SK-N-SH (cell line): ENCODE data around the gene MTAP. TPM values are rescaled to one million over a fixed set of nuclear protein-coding genes. Genes with fewer than 3 reads are reported as not detected.
A peak's percentile ranks its signal among the peaks of the same experiment; 100 is the strongest.

Source experiments
- CTCF ChIA-PET: fragments of 300-600, 350-600 bp; formaldehyde crosslinking; extraction: SDS; loops from one replicate; lab custom pipeline; 2021; lab: Yijun Ruan, JAX
- POLR2A ChIA-PET: fragments of 350-600 bp; sonication (Branson Sonifier 250); formaldehyde crosslinking; extraction: SDS; loops from one replicate; lab custom pipeline; 2020; ENCODE audit warnings: antibody characterized with exemption, inconsistent platforms; lab: Yijun Ruan, JAX
- DNase-seq: peaks from one replicate; pipeline ENCODE4 v3.0.0; 2012
- H2AFZ ChIP-seq: fragments of 200-600 bp; sonication (generic); 2 replicates; pipeline ENCODE4 v1.8.1; 2016; ENCODE audit warnings: antibody characterized with exemption, mild to moderate bottlenecking, low read depth
- H3F3A ChIP-seq: fragments of 200-600 bp; sonication (generic); replicated peaks from 2 replicates; pipeline ENCODE3; 2016; ENCODE audit warnings: antibody characterized with exemption, mild to moderate bottlenecking; ENCODE audit not compliant: insufficient read depth
- H3K27ac ChIP-seq, 2 experiments: fragments of 200-500 bp in 1 of 2; fragments of 200-600 bp in 1 of 2; sonication (Bioruptor generic) in 1 of 2; sonication (generic), shearing (Covaris generic) in 1 of 2; 2 replicates each; pipeline versions ENCODE4 v1.5.1 to v1.6.1; 2014 to 2016; ENCODE audit warnings: low read depth in 2 of 2, inconsistent platforms in 1 of 2, low read length in 1 of 2, mild to moderate bottlenecking in 1 of 2, mixed read lengths in 1 of 2
- H3K27me3 ChIP-seq: fragments of 200-600 bp; sonication (generic), shearing (Covaris generic); 2 replicates; pipeline ENCODE4 v1.6.1; 2016; ENCODE audit warnings: mixed run types; ENCODE audit not compliant: insufficient read depth
- H3K36me3 ChIP-seq, 2 experiments: fragments of 200-500 bp in 1 of 2; fragments of 200-600 bp in 1 of 2; sonication (Bioruptor generic) in 1 of 2; sonication (generic) in 1 of 2; replicated peaks in 1 of 2; 2 replicates each; pipeline versions ENCODE3 to v1.5.1; 2014 to 2016; ENCODE audit warnings: low read length in 1 of 2, mild to moderate bottlenecking in 1 of 2; ENCODE audit not compliant: insufficient read depth in 2 of 2, control insufficient read depth in 1 of 2
- H3K4me1 ChIP-seq, 2 experiments: fragments of 200-500 bp in 1 of 2; fragments of 200-600 bp in 1 of 2; sonication (Bioruptor generic) in 1 of 2; sonication (generic), shearing (Covaris generic) in 1 of 2; 2 replicates each; pipeline versions ENCODE4 v1.5.1 to v1.6.1; 2014 to 2016; ENCODE audit warnings: low read depth in 1 of 2, low read length in 1 of 2, mixed run types in 1 of 2; ENCODE audit not compliant: insufficient read depth in 2 of 2, control insufficient read depth in 1 of 2
- H3K4me2 ChIP-seq: fragments of 200-600 bp; sonication (generic), shearing (Covaris generic); 2 replicates; pipeline ENCODE4 v1.6.1; 2017; ENCODE audit warnings: mixed run types
- H3K4me3 ChIP-seq, 2 experiments: fragments of 200-500 bp in 1 of 2; fragments of 200-600 bp in 1 of 2; sonication (Bioruptor generic) in 1 of 2; sonication (generic), shearing (Covaris generic) in 1 of 2; 2 replicates each; pipeline versions ENCODE4 v1.5.1 to v1.8.1; 2014 to 2016; ENCODE audit warnings: low read depth in 2 of 2, inconsistent platforms in 1 of 2, low read length in 1 of 2, mild to moderate bottlenecking in 1 of 2, mixed read lengths in 1 of 2, moderate library complexity in 1 of 2
- H3K79me2 ChIP-seq: fragments of 200-600 bp; sonication (generic); 2 replicates; pipeline ENCODE4 v1.8.1; 2017; ENCODE audit warnings: mild to moderate bottlenecking; ENCODE audit not compliant: insufficient read depth
- H3K9ac ChIP-seq: fragments of 200-600 bp; sonication (generic); 2 replicates; pipeline ENCODE4 v1.6.1; 2017; ENCODE audit warnings: mixed run types
- H3K9me2 ChIP-seq: fragments of 200-600 bp; sonication (generic); 2 replicates; pipeline ENCODE4 v1.6.1; 2017; ENCODE audit warnings: mixed run types
- H3K9me3 ChIP-seq: fragments of 200-600 bp; sonication (generic); 2 replicates; pipeline ENCODE4 v1.6.1; 2017; ENCODE audit warnings: mixed run types, mild to moderate bottlenecking, moderate library complexity
- H4K20me1 ChIP-seq: fragments of 200-600 bp; sonication (generic); 2 replicates; pipeline ENCODE4 v1.6.1; 2017; ENCODE audit warnings: mild to moderate bottlenecking, mixed run types; ENCODE audit not compliant: insufficient read depth
- ELF1 ChIP-seq: IDR thresholded peaks from 2 replicates; pipeline ENCODE4 v1.4.0; 2012
- EP300 ChIP-seq, 2 experiments: IDR thresholded peaks; 2 replicates each; pipeline versions ENCODE4 v1.4.0 to v1.6.1; 2012; ENCODE audit warnings: borderline replicate concordance in 1 of 2, low read depth in 1 of 2, low read length in 1 of 2
- FOXJ3 ChIP-seq: sonication (generic); formaldehyde crosslinking; IDR thresholded peaks from 2 replicates; pipeline ENCODE4 v1.5.1; 2020; ENCODE audit warnings: mild to moderate bottlenecking, missing genetic modification reagents
- FOXM1 ChIP-seq: IDR thresholded peaks from 2 replicates; pipeline ENCODE4 v1.4.0; 2012; ENCODE audit warnings: low read depth, mild to moderate bottlenecking
- GABPA ChIP-seq: IDR thresholded peaks from 2 replicates; pipeline ENCODE4 v1.4.0; 2012; ENCODE audit warnings: low read depth, mild to moderate bottlenecking
- GATA2 ChIP-seq: sonication (generic); formaldehyde crosslinking; IDR thresholded peaks from 2 replicates; pipeline ENCODE4 v1.5.0; 2020; ENCODE audit warnings: mild to moderate bottlenecking, missing genetic modification reagents
- MXI1 ChIP-seq: IDR thresholded peaks from 2 replicates; pipeline ENCODE4 v1.6.1; 2012; ENCODE audit warnings: mild to moderate bottlenecking, low read depth, low read length, improper control_type of control experiment
- NFIC ChIP-seq: IDR thresholded peaks from 2 replicates; pipeline ENCODE4 v1.4.0; 2012; ENCODE audit warnings: borderline replicate concordance
- NRF1 ChIP-seq: IDR thresholded peaks from 2 replicates; pipeline ENCODE4 v1.6.1; 2012; ENCODE audit warnings: low read depth, mild to moderate bottlenecking, low read length
- POLR2AphosphoS5 ChIP-seq: IDR thresholded peaks from 2 replicates; pipeline ENCODE4 v1.6.1; 2012; ENCODE audit warnings: low read depth, low read length
- RCOR1 ChIP-seq: fragments of 150-350 bp; IDR thresholded peaks from 2 replicates; pipeline ENCODE4 v1.6.1; 2017; ENCODE audit warnings: antibody characterized with exemption, low read length
- RFX5 ChIP-seq: IDR thresholded peaks from 2 replicates; pipeline ENCODE4 v1.6.1; 2012; ENCODE audit warnings: mild to moderate bottlenecking, improper control_type of control experiment, low read length
- SMC3 ChIP-seq: IDR thresholded peaks from 2 replicates; pipeline ENCODE4 v1.6.1; 2012; ENCODE audit warnings: low read depth, low read length, improper control_type of control experiment
- TEAD4 ChIP-seq: IDR thresholded peaks from 2 replicates; pipeline ENCODE4 v1.4.0; 2012; ENCODE audit warnings: mild to moderate bottlenecking, borderline replicate concordance; ENCODE audit not compliant: insufficient read depth
- YY1 ChIP-seq: IDR thresholded peaks from 2 replicates; pipeline ENCODE4 v1.4.0; 2012; ENCODE audit warnings: low read depth, mild to moderate bottlenecking
- polyA plus RNA-seq, 3 experiments: library from polyadenylated mRNA; depleted of rRNA; stranded (reverse); fragments of >200 nt; gene quantifications; 2 replicates each; pipeline ENCODE4 v1.2.3, GENCODE V29; 2012
- TF ChIP-seq, protein P1 (sequence below): fragments of 200-600 bp; sonication (generic); IDR thresholded peaks from 2 replicates; pipeline ENCODE4 v1.6.1; 2017; ENCODE audit warnings: antibody characterized with exemption, mild to moderate bottlenecking, moderate library complexity
- TF ChIP-seq, protein P2 (sequence below): IDR thresholded peaks from 2 replicates; pipeline ENCODE4; 2012
- TF ChIP-seq, protein P3 (sequence below): IDR thresholded peaks from 2 replicates; pipeline ENCODE4 v1.4.0; 2012; ENCODE audit warnings: low read depth, borderline replicate concordance
- TF ChIP-seq, protein P4 (sequence below): IDR thresholded peaks from 2 replicates; pipeline ENCODE4 v1.6.1; 2012; ENCODE audit warnings: mild to moderate bottlenecking, low read depth, low read length, moderate library complexity
- TF ChIP-seq, protein P5 (sequence below): fragments of 150-350 bp; IDR thresholded peaks from 2 replicates; pipeline ENCODE4 v1.6.1; 2016; ENCODE audit warnings: mild to moderate bottlenecking, low read depth, low read length

Gene MTAP
- polyA plus RNA-seq, 1 of the 3 experiments (the other 2 are of a cell fraction): 9.8 TPM

DNA sequence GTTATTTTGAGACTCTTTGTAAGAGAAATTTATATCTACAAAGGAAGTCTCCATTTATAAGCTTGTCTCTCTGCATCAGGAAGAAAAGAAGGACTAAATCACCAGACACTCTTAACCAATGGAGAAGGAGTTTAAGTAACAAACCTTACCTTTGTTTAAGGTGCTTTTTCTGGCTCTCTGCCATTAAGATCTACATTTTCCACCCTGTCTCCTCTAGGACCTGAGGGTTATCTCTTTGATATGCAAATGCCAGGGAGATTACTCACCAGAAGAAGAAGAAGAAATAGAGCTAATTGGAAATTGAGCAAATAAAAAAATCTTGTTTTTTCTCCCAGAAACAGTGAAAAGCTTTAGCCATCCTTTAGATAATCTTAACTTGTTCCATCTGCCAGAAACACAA, 130.8 kb downstream of the MTAP start:
- Histone ChIP-seq H3F3A (peaks cover 8% of the 10 kb centered on the region), H3K79me2 (no peaks in the 10 kb centered on the region), H3K9me3 (no peaks in the 10 kb centered on the region), H3K36me3 (no peaks in the 10 kb centered on the region), H3K4me3 (no peak overlapping the region), H3K27me3 (no peaks in the 10 kb centered on the region), H3K9ac (no peak overlapping the region), H3K4me1 (no peaks in the 10 kb centered on the region), H4K20me1 (no peaks in the 10 kb centered on the region), H3K4me2 (0 out of 2 replicates have a peak overlapping the region, but pooled peaks have one; percentile 10), H3K27ac (no peak overlapping the region), H3K9me2 (no peaks in the 10 kb centered on the region), H2AFZ (no peak overlapping the region)
- TF ChIP-seq, protein P1, sequence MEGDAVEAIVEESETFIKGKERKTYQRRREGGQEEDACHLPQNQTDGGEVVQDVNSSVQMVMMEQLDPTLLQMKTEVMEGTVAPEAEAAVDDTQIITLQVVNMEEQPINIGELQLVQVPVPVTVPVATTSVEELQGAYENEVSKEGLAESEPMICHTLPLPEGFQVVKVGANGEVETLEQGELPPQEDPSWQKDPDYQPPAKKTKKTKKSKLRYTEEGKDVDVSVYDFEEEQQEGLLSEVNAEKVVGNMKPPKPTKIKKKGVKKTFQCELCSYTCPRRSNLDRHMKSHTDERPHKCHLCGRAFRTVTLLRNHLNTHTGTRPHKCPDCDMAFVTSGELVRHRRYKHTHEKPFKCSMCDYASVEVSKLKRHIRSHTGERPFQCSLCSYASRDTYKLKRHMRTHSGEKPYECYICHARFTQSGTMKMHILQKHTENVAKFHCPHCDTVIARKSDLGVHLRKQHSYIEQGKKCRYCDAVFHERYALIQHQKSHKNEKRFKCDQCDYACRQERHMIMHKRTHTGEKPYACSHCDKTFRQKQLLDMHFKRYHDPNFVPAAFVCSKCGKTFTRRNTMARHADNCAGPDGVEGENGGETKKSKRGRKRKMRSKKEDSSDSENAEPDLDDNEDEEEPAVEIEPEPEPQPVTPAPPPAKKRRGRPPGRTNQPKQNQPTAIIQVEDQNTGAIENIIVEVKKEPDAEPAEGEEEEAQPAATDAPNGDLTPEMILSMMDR: no peak
- no peak for TF ChIP-seq RFX5
- no peak for TF ChIP-seq POLR2AphosphoS5
- TF ChIP-seq, protein P2, sequence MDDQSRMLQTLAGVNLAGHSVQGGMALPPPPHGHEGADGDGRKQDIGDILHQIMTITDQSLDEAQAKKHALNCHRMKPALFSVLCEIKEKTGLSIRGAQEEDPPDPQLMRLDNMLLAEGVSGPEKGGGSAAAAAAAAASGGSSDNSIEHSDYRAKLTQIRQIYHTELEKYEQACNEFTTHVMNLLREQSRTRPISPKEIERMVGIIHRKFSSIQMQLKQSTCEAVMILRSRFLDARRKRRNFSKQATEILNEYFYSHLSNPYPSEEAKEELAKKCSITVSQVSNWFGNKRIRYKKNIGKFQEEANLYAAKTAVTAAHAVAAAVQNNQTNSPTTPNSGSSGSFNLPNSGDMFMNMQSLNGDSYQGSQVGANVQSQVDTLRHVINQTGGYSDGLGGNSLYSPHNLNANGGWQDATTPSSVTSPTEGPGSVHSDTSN: no peak
- TF ChIP-seq ELF1: no peak
- no peak for TF ChIP-seq RCOR1
- no peak for TF ChIP-seq FOXJ3 (CRISPR knock-in tag)
- no peak for TF ChIP-seq YY1
- no peak for TF ChIP-seq NFIC
- TF ChIP-seq FOXM1: no peak
- no peak for TF ChIP-seq EP300 (IDR thresholded peaks at IDR 0.05; ENCODE audit: borderline replicate concordance in 1 of 2, low read depth in 1 of 2, low read length in 1 of 2)
- TF ChIP-seq NRF1: no peak
- TF ChIP-seq, protein P3, sequence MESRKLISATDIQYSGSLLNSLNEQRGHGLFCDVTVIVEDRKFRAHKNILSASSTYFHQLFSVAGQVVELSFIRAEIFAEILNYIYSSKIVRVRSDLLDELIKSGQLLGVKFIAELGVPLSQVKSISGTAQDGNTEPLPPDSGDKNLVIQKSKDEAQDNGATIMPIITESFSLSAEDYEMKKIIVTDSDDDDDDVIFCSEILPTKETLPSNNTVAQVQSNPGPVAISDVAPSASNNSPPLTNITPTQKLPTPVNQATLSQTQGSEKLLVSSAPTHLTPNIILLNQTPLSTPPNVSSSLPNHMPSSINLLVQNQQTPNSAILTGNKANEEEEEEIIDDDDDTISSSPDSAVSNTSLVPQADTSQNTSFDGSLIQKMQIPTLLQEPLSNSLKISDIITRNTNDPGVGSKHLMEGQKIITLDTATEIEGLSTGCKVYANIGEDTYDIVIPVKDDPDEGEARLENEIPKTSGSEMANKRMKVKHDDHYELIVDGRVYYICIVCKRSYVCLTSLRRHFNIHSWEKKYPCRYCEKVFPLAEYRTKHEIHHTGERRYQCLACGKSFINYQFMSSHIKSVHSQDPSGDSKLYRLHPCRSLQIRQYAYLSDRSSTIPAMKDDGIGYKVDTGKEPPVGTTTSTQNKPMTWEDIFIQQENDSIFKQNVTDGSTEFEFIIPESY: no peak
- no peak for TF ChIP-seq GATA2 (CRISPR knock-in tag)
- no peak for TF ChIP-seq MXI1
- no peak for TF ChIP-seq GABPA
- TF ChIP-seq, protein P4, sequence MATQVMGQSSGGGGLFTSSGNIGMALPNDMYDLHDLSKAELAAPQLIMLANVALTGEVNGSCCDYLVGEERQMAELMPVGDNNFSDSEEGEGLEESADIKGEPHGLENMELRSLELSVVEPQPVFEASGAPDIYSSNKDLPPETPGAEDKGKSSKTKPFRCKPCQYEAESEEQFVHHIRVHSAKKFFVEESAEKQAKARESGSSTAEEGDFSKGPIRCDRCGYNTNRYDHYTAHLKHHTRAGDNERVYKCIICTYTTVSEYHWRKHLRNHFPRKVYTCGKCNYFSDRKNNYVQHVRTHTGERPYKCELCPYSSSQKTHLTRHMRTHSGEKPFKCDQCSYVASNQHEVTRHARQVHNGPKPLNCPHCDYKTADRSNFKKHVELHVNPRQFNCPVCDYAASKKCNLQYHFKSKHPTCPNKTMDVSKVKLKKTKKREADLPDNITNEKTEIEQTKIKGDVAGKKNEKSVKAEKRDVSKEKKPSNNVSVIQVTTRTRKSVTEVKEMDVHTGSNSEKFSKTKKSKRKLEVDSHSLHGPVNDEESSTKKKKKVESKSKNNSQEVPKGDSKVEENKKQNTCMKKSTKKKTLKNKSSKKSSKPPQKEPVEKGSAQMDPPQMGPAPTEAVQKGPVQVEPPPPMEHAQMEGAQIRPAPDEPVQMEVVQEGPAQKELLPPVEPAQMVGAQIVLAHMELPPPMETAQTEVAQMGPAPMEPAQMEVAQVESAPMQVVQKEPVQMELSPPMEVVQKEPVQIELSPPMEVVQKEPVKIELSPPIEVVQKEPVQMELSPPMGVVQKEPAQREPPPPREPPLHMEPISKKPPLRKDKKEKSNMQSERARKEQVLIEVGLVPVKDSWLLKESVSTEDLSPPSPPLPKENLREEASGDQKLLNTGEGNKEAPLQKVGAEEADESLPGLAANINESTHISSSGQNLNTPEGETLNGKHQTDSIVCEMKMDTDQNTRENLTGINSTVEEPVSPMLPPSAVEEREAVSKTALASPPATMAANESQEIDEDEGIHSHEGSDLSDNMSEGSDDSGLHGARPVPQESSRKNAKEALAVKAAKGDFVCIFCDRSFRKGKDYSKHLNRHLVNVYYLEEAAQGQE: no peak
- no peak for TF ChIP-seq SMC3
- TF ChIP-seq, protein P5, sequence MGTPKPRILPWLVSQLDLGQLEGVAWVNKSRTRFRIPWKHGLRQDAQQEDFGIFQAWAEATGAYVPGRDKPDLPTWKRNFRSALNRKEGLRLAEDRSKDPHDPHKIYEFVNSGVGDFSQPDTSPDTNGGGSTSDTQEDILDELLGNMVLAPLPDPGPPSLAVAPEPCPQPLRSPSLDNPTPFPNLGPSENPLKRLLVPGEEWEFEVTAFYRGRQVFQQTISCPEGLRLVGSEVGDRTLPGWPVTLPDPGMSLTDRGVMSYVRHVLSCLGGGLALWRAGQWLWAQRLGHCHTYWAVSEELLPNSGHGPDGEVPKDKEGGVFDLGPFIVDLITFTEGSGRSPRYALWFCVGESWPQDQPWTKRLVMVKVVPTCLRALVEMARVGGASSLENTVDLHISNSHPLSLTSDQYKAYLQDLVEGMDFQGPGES: no peak
- no peak for TF ChIP-seq TEAD4
- ChIA-PET POLR2A (no interaction called here), CTCF (no interaction called here)
- DNase-seq: no peak
